Measurements from ENCODE around the gene ZNF672.

GRCh38 chr1:248855580-248855979 is 17.6 kb downstream of the ZNF672 start:
- no peak for TF ChIP-seq CTCF (IDR thresholded peaks at IDR 0.05)
- no peak for TF ChIP-seq POLR2A (IDR thresholded peaks at IDR 0.05)

Measured in uterus (tissue), 2 donors.